Transverse colon (tissue), 4 donors: ENCODE results near the gene SLC12A7. TPM values are rescaled to one million over a fixed set of nuclear protein-coding genes. Genes with fewer than 3 reads are reported as not detected.
A peak's percentile ranks its signal among the peaks of the same experiment; 100 is the strongest.
"Not testable (repeated sequence)": the region's sequence is repeated elsewhere in the genome, so short reads cannot be mapped to it uniquely, and the experiment has no call there.

Source experiments
- DNase-seq: peaks from one replicate; pipeline ENCODE4 v3.0.0-alpha.2; 2019
- H3K27ac ChIP-seq, 4 donors: fragments of 200-600 bp; sonication (generic); 2 replicates each; pipeline ENCODE4 v1.5.1; 2016 to 2018; ENCODE audit warnings: inconsistent platforms in 4 of 4
- H3K27me3 ChIP-seq: fragments of 200-600 bp; sonication (generic); 2 replicates; pipeline ENCODE4 v1.5.1; 2017; ENCODE audit warnings: inconsistent platforms
- H3K36me3 ChIP-seq, 4 donors: fragments of 200-600 bp; sonication (generic); 2 replicates each; pipeline ENCODE4 v1.5.1; 2017 to 2019; ENCODE audit warnings: inconsistent platforms in 4 of 4
- H3K4me1 ChIP-seq, 4 donors: fragments of 200-600 bp; sonication (generic); 2 replicates each; pipeline ENCODE4 v1.5.1; 2017 to 2020; ENCODE audit warnings: inconsistent platforms in 4 of 4
- H3K4me3 ChIP-seq, 4 donors: fragments of 200-600 bp; sonication (generic); 1 replicate in 1 of 4; 2 replicates in 3 of 4; pipeline versions ENCODE4 v1.5.1 to v1.6.1; 2017 to 2019; ENCODE audit warnings: inconsistent platforms in 4 of 4
- H3K9me3 ChIP-seq, 2 donors: fragments of 200-600 bp; sonication (generic); 2 replicates each; pipeline ENCODE4 v1.5.1; 2017 to 2019; ENCODE audit warnings: inconsistent platforms in 2 of 2
- EP300 ChIP-seq: sonication (generic); formaldehyde crosslinking; IDR thresholded peaks from one replicate; pipeline ENCODE4 v1.6.1; 2017; ENCODE audit warnings: antibody characterized with exemption, low read depth
- POLR2A ChIP-seq: fragments of 450-650 bp; IDR thresholded peaks from one replicate; pipeline ENCODE4 v1.6.1; 2016; ENCODE audit warnings: antibody characterized with exemption, mild to moderate bottlenecking, moderate library complexity
- POLR2AphosphoS5 ChIP-seq, 3 donors: sonication (generic); formaldehyde crosslinking; IDR thresholded peaks; one replicate each; pipeline ENCODE4 v1.6.1; 2016; ENCODE audit warnings: antibody characterized with exemption in 3 of 3
- WGBS, 2 donors: methylation state at CpG; one replicate each; pipeline ENCODE4 v1.1.5; 2018; ENCODE audit warnings: low coverage in 1 of 2; 5-methylcytosine and 5-hydroxymethylcytosine counted together
- in situ Hi-C, 4 donors: fragments of 200-750 bp; cut with MboI; loops; one replicate each; pipeline versions ENCODE4 v1.15.0 to v1.15.1; 2017; ENCODE audit warnings: low sequenced_read_pairs in 3 of 4, low pct_ligation_motif_present in 1 of 4, low pct_unique_long_range_greater_than_20kb in 1 of 4
- intact Hi-C: fragments of 100-400 bp; cut with DNase I; formaldehyde crosslinking; loops from one replicate; pipeline ENCODE4 v1.15.1; 2023; ENCODE audit warnings: low total_unique reads
- total RNA-seq, 4 donors: library from RNA; depleted of rRNA; stranded (reverse); fragments of >200 nt; gene quantifications; one replicate each; pipeline ENCODE4 v1.1.0, GENCODE V29; 2016
- TF ChIP-seq, protein P1 (sequence below), 5 experiments: fragments of 200-600 bp in 3 of 5; fragments of 450-650 bp in 2 of 5; sonication (generic) in 3 of 5; IDR thresholded peaks; 1 replicate in 2 of 5; 2 replicates in 3 of 5; pipeline ENCODE4 v1.5.1; 2016 to 2017; ENCODE audit warnings: antibody characterized with exemption in 5 of 5, inconsistent platforms in 3 of 5, mild to moderate bottlenecking in 2 of 5, moderate library complexity in 1 of 5

SLC12A7 gene
- total RNA-seq, 4 donors from 2014 or later, result 60.7 to 144 (median 61.4) TPM

DNA sequence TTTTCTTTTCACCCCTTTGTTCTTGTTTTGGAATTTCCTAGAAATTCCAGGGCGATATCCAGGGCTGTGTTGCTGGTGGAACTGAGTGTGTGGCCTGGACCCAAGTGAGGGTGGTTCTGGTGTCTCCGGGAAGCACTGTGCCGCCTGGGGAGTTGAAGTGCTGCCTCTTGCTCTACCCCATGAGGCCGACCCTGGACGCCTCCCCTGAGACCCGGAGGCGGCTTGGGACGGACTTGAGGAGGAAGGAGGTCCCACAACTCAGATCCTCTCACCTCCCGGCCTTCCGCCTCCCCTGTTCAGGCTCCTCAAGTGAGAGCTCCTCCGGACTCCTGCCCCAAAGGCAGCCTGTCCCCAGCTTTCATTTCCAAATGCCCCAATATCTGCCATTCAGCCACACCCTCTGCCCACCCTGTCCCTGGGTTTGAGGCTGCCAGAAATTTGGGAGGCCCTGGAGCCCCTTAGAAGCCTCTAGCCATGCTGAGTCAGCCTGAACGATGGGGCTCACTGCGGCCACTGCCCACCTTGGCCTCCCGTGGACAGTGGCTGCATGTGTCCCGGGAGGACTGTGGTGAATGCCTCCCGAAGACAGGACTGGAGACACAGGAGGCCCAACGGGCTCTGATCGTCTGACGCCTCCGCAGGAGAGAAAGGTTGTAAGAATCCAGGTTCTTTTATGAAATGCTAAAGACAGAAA, 46.9 kb upstream of the SLC12A7 start:
- DNase-seq, result no peak

GRCh38 chr5:1157461-1157986, 45.7 kb upstream of the SLC12A7 start:
- WGBS, 2 donors, result 65 to 73% methylated on average over 2 of the region's 2 CpGs
- intact Hi-C loops, result not testable (repeated sequence)

More for the DNA sequence above, 46.9 kb upstream of the SLC12A7 start:
- 83% methylated on average over 20 of the region's 20 CpGs; no CpG with 5 or more reads in 1 of the 2 donors for WGBS, 2 donors
- peaks cover 36% of the 10 kb centered on the region for H3K27me3 ChIP-seq
- peaks cover 3 to 28% (median 21%) of the 10 kb centered on the region in 4 donors for H3K4me1 ChIP-seq
- no peak overlapping the region for H3K4me3 ChIP-seq
- no peaks in the 10 kb centered on the region for H3K36me3 ChIP-seq
- H3K27ac ChIP-seq, result no peak overlapping the region
- no peaks in the 10 kb centered on the region for H3K9me3 ChIP-seq
- in situ Hi-C loops (loop anchor here in 1 of 4 donors (25.0 kb wide), 1 partner anchor 221 kb away; no protein-coding TSS in a partner anchor), intact Hi-C loops (no loop called here)
- TF ChIP-seq POLR2A, result no peak
- TF ChIP-seq, protein P1, sequence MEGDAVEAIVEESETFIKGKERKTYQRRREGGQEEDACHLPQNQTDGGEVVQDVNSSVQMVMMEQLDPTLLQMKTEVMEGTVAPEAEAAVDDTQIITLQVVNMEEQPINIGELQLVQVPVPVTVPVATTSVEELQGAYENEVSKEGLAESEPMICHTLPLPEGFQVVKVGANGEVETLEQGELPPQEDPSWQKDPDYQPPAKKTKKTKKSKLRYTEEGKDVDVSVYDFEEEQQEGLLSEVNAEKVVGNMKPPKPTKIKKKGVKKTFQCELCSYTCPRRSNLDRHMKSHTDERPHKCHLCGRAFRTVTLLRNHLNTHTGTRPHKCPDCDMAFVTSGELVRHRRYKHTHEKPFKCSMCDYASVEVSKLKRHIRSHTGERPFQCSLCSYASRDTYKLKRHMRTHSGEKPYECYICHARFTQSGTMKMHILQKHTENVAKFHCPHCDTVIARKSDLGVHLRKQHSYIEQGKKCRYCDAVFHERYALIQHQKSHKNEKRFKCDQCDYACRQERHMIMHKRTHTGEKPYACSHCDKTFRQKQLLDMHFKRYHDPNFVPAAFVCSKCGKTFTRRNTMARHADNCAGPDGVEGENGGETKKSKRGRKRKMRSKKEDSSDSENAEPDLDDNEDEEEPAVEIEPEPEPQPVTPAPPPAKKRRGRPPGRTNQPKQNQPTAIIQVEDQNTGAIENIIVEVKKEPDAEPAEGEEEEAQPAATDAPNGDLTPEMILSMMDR (IDR thresholded peaks at IDR 0.05), result no peak
- TF ChIP-seq EP300, result no peak
- no peak for TF ChIP-seq POLR2AphosphoS5 (IDR thresholded peaks at IDR 0.05)

GRCh38 chr5:1156754-1157460, 45.0 kb upstream of the SLC12A7 start:
- Histone ChIP-seq H3K4me1 (peaks cover 3 to 26% (median 16%) of the 10 kb centered on the region in 4 donors), H3K4me3 (no peak overlapping the region), H3K36me3 (no peaks in the 10 kb centered on the region), H3K27me3 (peaks cover 55% of the 10 kb centered on the region), H3K27ac (no peak overlapping the region), H3K9me3 (no peaks in the 10 kb centered on the region)
- DNase-seq, result no peak
- WGBS, 2 donors, result 86% methylated on average over 11 of the region's 11 CpGs; no CpG with 5 or more reads in 1 of the 2 donors
- in situ Hi-C loops, result loop anchor here in 1 of 4 donors (25.0 kb wide), 1 partner anchor 220 kb away; no protein-coding TSS in a partner anchor
- intact Hi-C loops, result no loop called here
- TF ChIP-seq POLR2AphosphoS5 (IDR thresholded peaks at IDR 0.05) (no peak), EP300 (no peak), POLR2A (no peak)
- TF ChIP-seq, protein P1 (IDR thresholded peaks at IDR 0.05), result no peak

More at GRCh38 chr5:1157461-1157986, 45.7 kb upstream of the SLC12A7 start:
- peaks cover 3 to 28% (median 21%) of the 10 kb centered on the region in 4 donors for H3K4me1 ChIP-seq
- H3K9me3 ChIP-seq, H3K4me3 ChIP-seq, H3K36me3 ChIP-seq, H3K27ac ChIP-seq, DNase-seq: not testable (repeated sequence)
- in situ Hi-C loops, result loop anchor here in 1 of 4 donors (25.0 kb wide), 1 partner anchor 220 kb away; no protein-coding TSS in a partner anchor
- peaks cover 49% of the 10 kb centered on the region for H3K27me3 ChIP-seq

GRCh38 chr5:1156033-1156753, 44.3 kb upstream of the SLC12A7 start:
- Histone ChIP-seq H3K9me3 (no peaks in the 10 kb centered on the region), H3K4me3 (peak overlapping the region in 2 of 4 donors; percentile 25 to 35), H3K4me1 (peaks cover 0 to 20% (median 9%) of the 10 kb centered on the region in 4 donors), H3K36me3 (no peaks in the 10 kb centered on the region), H3K27me3 (peaks cover 58% of the 10 kb centered on the region), H3K27ac (no peak overlapping the region)
- intact Hi-C loops, result no loop called here
- 85% methylated on average over 9 of the region's 51 CpGs; no CpG with 5 or more reads in 1 of the 2 donors for WGBS, 2 donors
- in situ Hi-C loops, result loop anchor here in 1 of 4 donors (25.0 kb wide), 1 partner anchor 219 kb away; no protein-coding TSS in a partner anchor
- DNase-seq, result no peak
- no peak for TF ChIP-seq EP300
- TF ChIP-seq, protein P1 (IDR thresholded peaks at IDR 0.05), result no peak
- TF ChIP-seq POLR2AphosphoS5 (IDR thresholded peaks at IDR 0.05), result no peak
- TF ChIP-seq POLR2A, result no peak
